GM21367 (cell line): ENCODE results near the gene ASTN1.
"Not testable (repeated sequence)": the region's sequence is repeated elsewhere in the genome, so short reads cannot be mapped to it uniquely, and the experiment has no call there.

Source experiments
- ATAC-seq: cut with Tn5 transposase; IDR thresholded peaks from one replicate; pipeline ENCODE4 v1.9.1; 2021; ENCODE audit not compliant: unreplicated experiment

The ASTN1 gene

DNA sequence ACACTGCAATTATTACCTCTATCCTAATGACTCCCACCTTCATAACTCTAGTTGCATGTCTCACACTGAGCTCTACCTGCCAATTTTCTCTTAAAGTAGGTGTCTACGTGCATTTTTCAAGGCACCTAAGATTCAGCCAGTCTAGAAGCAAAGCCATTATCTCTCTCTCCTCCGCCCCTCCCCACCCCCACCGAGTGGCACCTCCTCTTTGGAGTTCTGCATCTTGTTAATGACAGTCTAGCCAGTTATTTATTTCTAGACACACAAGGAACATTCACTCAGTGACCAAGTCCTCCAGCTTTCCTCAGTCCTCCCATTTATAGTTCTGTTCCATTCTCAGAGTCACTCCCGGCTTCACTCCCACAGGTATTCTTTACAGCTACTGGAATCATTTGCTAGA is 47.6 kb downstream of the ASTN1 start:
- ATAC-seq: no peak

DNA sequence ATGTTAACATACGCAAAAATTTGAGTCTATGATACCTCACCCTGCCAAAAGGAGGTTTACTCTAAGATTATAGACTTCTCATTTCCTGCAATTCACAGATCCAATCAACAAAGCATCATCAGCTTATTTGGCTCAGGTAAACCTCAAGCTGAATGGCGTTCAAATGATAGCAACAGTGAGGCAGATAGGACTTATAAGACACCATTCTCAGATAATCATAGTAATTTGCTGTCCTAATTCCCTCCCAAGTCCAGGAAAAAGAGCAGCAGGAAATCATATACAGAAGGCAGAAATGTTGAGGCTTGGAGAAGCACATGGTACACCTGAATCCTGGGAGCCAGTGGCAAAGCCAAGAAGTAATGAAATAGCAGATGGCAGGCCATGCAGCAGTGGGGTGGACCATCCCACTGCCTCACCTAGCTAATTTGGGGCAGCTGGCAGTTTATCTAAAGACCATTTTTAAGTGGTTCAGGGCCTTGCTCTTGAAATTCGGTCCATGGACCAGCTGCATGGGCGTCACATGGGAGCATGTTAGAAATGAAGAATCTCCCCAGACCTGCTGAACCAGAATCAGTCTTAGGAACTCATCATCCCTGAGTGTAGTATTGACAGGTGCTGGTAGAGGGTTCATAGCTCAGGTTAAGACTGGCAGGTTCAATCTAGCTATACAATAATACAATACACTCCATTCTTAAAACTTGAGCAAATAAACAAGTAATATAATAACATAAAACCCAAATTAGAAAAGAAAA is 57.7 kb downstream of the ASTN1 start:
- ATAC-seq: no peak

DNA sequence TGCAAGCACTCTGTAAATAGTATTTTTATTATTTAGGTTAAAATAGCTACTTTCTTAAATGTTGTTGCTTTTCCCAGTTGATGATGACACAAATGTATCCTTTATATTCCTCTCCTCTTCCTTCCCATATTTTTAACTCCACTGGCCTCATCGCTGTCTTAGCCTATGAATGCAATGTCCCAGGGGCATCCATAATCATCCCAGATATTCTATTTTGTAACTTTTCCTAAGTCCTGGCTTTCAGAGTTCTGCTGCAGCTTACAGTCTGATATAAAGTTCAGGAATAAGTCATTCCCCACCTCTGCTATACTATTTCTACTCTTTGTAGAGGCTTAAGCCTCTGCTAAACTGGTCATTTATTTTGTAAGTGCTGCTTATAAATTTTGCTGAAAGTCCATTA is 58.3 kb downstream of the ASTN1 start:
- ATAC-seq: no peak

DNA sequence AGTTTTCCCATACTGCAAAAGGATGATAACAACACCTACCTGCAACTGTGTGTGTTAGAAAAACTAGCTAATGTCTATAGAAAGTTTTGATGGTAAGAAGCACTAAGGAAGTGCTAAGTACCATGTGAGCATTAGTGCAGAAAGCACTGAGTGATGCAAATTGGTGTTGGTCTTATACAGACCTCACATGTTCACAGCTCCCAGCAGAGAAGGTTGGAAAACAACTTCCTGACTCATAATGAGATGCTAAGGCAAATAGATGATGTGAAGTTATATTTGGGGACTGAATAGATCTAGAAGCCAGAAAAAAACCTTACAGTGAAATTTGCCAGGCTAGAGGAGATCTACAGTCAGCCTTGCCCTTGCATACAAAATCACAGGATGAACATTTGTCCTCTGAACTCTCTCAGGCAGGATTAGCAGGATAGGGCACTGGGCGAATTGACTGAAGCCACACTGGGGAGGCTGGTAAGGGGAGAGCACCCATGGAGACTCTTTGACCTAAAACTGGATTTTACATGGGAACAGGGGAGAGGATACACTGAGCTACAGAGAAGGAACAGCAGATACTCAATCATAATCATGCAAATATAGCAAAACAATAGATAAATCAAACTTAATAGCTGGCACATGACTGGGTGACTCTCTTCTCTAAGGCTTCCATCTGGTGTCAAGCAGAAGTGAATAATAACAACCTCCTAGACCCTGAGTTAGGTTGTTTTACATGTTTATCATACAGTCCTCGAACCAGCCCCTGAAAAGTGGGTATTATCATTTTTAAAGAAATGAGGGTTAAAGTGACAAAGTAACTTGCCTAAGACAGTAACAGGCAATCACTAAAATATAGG is 61.3 kb downstream of the ASTN1 start:
- no peak for ATAC-seq

DNA sequence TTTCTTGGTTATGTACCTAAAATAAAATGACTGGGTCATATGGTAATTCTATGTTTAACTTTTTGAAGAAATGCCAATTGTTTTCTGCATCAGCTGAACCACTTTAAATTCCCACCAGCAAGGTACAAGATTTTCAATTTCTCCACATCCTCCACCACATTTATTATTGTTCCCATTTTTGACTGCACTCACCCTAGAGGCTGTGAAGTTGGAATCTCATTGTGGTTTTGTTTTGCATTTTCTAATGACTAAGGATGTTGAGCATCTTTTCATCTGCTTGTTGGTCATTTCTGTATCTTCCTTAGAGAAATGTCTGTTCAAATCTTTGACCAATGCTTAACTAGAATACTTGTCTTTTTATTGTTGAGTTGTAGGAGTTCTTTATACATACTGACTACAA is 72.5 kb downstream of the ASTN1 start:
- no peak for ATAC-seq

DNA sequence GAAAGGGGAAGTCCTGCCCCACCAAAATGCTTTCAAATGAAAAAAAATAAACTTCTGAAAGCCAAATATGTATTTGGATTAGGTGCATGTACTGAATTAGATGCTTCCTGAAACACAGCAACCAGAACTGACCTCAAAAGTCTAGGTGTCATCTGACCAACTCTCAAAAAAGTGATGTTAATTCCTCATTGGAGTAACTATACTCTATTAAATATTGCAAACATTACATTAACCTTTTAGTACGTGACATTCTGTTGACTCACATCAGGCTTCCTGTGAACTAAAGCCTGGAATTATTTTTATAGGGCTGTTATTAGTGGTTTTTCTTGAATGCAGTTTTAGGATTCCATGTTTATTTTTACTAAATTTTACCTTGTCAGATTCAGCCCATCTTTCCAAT is 73.5 kb downstream of the ASTN1 start:
- no peak for ATAC-seq

DNA sequence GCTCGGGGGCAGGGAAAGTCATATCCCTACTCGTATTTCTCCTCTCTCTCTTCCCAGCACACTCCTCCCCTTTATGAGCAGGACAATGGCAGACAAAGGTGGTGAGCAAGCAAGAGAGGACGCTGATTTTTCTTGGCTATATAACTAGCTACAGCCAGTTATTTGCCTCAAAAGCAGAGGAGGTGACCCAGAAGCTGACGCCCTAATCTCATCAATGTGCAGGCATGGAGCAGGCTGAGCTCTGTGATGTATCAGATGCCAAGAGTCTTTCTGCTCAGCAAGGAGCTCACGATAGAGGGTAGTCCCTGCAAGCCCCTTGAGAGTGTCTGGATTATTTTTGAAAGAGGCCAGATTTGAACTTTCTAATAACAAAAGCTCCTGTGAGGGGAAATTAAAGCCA is 75.5 kb downstream of the ASTN1 start:
- ATAC-seq: no peak

DNA sequence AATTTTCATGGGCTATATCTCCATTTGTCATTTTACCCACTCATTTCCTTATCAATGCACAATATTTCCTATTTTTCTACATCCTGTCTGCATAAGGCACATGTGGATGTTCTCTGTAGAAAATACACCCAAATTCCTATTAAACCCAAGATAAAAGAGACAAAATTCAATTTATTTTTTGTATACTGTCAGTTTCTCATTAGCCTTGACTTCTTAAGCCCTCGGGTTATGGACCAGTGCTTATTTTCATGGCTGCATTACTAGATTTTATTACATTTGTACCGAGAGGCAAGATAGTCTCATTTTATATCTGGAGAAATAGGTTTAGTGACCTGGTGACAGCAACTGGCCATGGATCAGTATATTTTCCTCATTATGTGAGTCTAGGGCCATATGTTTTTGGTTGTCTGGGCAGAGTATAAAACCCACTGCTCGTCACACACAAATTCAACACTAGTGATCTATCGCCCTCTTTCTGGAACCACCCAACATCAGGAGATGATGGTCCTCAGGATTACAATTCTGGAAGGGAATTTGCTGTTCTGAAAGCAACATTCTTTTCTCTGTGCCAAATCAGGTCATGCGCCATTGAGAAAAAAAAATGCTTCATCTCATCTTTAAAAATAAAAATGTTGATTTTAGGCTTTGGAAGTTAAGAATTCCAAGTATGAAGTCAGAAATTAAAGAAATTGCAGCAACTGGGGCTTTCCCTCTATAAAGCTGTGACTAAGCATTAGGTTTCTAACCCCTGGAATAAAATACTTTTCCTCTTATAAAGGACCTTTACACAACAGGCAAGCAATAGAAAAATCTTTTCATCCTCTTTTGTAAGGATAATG is 81.4 kb downstream of the ASTN1 start:
- no peak for ATAC-seq

DNA sequence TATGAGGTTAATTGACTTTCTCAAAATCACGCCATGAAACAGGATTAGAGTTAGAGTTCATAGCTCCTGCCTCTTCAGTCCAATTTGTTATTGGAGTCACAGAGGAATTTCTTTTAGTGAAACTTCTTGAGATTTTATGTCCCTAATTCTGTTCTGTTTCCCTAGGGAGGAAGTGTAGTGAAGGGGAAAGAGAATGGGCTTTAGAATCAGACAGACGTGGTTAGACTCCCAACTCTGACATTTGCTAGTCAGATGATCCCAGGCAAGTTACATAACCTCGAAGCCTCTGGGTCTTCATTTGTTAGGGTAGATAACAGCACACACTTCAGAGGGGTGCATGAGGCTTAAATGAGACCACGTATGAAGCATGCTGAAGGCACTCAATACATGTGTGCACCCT is 83.9 kb downstream of the ASTN1 start:
- ATAC-seq: no peak

DNA sequence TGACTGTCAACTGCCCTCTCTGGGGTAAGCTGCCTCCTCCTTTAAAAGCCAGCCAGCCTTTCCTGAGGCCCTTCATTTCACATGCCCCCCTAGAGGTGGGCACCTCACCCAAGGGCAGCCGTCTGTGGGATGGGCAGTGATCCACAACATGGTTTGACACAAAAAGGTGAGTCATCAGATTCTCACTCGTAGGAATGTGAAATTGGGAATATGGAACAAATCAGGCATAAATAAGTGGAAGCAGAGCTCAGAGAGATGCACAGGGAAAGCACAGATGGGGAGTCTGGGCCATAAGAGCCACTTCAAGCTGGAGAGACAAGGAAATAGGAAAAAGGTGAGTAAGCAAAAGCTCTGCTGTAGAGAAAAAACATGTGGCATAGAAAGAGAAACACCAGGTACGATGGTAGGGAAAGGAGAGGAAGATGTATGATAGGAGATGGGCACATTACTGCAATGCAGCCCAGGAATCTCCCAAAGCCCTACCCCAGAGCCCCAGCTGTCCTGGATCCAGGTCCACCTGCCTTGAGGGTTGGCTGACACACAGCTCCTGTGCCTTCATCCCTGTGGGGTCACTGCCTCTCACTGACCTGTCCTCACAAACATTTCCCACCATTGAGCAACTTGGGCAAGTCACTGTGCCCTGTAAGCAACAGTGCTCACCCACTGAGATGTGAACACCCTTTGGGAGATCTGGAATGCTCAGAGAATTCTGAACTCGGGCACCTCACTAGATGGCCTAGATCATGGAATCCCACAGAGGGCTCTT is 86.6 kb downstream of the ASTN1 start:
- no peak for ATAC-seq

DNA sequence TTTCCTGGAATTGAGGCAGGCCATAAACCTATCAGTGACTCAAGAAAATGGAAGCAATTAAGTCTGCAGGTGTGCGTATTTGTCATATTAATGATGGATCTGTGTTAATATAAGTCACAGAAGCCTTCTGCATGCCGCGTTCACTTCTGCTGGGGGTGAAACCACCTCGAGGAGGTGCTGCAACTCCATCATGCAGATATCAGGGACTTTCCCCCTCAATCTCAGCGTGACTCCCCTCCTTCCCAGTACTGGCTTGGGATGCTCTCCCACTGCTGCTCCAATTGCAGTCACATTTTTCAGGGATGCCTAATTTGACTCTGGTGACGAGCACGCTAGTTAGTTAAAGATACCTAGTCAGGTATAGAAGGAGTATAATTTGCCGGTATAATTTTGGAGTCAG is 87.5 kb downstream of the ASTN1 start:
- ATAC-seq: no peak

DNA sequence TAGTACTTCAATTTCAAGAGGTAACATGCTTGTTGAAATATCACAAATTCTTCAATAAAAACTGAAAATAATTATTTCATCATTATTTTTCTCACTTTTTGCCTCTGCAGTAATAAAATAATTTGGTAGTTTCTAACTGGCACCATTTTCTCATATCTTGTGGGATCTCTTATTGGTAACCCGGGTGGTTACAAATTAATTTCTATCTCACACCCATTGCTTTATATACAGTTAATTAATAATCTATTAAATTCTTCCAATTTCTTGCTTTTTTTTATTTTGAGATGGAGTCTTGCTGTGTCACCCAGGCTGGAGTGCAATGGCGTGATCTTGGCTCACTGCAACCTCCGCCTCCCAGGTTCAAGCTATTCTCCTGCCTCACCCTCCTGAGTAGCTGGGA is 89.7 kb downstream of the ASTN1 start:
- ATAC-seq: not testable (repeated sequence)

DNA sequence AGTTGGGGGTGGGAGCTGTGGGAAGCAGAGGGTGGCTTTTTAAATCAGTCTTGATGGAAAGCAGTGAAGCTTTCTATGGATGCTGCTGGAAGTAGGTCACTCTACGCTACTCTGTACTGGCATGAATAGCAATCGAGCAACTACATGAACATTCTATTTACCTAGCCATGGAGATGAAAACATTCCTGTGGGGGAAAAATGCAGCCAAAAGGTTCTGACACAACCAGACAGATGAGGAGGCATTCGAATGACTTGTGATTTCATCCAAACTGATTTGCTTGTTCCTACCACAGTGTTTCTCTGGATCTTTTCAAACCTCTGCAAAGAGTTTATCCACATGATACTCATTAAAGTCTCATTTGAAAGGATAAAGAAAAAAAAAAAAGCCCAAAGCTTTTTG is 95.0 kb downstream of the ASTN1 start:
- ATAC-seq: no peak

DNA sequence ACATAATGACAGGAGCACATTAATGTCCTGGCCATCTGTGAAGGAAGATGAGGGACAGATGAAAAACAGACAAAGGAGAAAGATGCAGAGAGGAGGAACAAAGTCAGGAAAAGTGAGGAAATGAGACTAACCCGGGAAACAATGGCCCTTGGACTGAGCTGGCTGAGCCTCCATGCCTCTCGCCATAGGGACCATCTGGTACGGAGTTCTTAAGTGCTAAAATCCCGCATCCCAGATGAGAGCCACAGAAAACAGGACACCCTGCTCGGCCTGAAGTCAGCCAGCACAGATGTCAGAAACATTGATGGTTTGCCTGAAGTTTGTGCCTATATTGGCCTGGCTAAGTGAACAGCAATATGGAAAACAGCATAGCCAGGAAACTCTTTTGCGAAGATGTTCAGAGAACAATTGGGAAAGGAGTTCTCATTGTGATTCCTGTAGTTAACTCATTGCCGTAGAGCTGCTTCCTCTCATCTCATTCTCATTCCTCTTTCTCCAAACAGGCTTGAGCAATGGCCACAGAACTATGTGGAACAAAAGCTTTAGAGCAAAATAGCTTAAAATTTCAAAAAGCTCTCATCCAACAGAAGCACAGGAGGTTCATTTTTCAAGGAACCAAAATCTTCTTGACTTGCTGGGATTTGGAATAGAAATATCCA is 96.6 kb downstream of the ASTN1 start:
- no peak for ATAC-seq

DNA sequence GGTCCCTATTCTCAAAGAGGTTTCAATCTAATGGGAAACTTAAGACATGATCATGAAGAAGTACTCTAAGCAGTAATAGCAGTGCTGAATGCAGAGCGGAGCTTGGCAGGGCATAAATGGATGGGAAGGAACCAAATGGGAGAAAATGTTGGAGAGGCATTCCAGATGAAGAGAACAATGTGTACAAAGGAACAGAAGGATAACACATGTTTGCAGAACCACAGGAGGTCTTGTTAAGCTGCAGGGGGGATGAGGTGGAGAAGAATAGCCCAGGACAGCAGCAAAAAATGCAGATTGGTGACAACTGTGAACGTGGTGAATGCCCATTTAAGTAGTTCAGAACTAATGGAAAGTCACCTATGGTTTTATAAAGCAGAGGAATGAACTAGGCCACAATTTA is 99.1 kb downstream of the ASTN1 start:
- ATAC-seq: no peak

DNA sequence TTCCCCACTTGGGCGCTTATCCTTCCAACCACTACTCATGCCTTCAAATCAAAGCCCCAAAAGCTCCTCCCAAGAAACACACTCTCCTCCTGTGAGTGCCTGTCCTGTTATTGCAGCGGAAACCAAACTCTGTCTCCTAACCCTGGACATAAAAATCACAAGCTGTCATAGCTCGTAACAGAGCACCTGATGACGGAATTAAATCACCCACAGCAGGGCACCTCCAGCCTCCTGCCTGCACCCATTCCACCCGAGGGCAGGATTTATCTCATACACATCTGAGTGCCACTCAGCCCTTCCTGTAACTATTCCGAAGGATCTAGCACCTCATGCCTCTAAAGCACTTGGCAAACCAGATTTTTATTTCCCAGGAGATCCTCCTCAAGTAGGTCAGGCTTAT is 100.9 kb downstream of the ASTN1 start:
- ATAC-seq: no peak

DNA sequence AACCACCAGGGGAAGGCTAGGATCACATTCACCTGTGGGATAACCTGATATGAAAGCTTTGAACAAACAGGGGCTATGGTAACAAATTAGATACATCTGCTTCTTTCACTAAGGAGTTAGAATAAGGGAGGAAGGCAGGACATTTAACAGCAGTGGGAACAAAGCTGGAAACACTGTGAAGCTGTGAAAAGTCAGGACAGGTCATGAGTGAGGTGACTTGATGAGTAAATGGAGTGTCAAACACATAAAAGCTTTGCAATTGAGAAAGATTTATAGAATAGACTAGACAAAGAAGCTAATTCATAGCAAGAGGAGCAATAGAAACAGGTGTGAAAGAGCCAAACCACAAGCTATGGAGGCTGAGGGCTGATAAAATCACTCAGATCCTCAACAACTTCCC is 110.0 kb downstream of the ASTN1 start:
- ATAC-seq: no peak

DNA sequence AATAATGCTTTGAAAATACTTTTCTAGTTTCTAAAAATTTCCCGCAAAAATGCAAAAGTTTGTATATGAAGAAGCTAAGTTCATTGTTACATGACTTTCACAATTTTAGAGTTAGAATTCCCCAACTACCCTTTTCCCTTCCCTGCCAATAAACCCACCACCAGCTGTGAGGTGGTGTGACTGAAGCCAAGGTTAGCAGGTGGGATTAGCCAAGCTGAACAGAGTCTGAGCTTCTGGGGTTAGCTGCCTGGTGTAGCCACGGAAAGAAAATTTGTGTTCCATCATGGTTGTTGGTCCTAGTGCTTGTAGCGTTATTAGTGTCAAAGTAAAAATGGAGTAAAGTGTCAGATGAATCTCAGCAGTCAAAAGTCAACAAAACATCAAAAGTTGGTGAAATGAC is 110.9 kb downstream of the ASTN1 start:
- no peak for ATAC-seq

DNA sequence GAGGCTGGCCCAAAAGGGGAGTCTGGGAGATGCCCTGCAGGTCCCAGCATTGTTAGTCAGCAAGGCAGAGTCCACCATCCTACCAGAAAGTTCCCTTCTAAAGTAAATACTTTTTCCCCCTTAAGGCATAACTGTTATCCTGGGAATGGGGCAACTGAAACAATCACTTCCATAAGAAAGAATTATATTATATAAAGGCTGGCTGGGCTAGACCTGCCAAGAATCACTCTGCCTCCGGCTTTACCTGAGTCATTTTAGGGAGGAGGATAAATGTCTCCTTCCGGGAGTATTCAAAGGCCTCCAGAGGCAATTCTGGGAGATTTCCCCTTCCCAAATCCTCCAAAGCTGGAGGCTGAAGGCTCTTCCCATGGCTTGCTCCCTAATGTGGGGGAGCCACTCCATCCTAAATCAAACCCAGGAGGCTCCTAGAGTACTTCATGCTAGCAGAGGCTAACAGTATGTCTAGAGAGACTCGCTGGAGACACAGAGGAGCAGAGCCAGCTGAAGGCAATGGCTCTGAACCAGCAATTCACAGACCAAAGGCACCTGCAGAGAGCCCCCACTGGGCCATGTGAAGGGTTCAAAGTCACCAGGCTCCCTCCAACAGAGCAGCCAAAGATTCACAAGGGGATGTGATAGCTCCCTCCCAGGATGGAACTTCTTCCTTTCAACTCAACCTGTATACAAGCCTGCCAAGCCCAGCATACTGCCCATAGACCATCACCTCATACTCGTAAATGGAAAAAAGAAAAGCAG is 116.0 kb downstream of the ASTN1 start:
- ATAC-seq: no peak

DNA sequence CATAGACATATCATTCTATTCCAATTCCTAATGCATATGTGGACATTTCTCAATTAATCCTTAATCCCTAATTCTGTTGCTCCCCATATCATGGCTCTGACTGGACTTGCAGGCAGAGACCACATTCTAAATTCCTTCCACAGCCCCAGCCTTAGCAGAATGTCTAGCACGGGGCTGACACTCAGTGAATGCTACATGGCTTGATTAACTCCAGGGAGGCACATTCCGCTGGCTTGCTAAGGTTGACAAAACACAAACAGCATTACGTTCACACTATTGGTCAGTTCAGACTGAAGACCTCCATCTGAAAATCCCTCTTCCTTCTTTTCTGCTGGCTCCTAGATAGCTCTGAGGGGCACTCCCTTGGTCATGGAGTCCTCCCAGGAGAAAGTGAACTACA is 119.4 kb downstream of the ASTN1 start:
- ATAC-seq: no peak
